Measurements from ENCODE around the gene MARCHF9.

Gene MARCHF9

DNA sequence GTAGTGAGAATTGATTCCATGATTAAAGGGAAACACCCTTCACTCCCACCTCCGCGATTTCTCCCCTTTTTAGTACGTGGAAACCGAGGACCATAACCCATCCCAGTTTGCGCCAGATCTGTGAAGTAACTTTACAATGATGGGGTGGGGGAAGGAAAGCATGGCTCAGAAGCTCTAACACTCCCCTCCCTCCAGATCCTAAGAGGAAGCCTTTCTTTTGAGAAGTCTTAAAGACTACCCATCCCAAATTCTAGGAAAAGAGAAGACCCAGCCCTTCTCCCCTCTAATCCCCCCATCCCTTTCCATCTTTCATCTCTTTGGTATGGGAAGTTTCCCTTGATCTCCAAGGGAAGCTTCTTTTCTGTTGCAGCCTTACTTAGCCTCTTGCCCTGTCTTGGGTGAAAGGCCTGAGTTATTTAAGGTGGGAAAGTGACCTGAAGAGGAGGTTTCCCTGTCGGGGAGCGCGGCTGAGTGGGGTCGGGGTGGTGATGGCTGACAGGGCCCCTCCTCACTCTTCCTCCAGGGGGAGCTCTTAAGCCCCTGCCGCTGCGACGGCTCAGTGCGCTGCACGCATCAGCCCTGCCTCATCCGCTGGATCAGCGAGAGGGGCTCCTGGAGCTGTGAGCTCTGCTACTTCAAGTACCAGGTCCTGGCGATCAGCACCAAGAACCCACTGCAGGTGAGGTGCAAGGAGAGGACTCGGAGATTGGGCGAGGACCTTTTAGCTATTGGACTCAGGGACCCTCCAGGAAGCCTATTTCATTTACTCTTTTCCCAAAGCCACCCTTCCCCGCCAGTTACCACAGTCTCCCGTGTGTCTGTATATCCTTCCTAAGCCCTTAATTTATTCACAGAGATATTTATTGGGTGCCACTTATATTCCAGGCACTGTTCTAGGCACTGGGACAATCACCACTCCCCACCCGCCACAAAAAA lies 1.8 kb downstream of the MARCHF9 start:
- peak; percentile 72 for DNase-seq

DNA sequence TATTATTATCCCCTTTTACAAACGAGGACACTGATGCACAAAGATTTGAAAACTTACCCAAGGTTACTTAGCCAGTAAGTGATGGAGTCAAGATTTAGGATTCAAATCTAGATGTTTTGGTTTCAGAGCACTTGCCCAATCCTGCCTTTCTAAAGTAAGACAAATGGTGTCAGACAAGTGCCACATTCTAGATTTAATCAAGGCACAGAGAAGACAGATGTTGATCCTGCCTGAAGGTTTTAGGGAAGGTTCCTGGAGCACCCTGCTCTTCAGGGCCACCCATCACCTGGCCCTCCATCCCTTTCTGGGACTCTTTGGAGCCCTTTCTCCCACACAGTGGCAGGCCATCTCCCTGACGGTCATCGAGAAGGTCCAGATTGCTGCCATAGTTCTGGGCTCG lies 2.9 kb downstream of the MARCHF9 start:
- no peak for DNase-seq

DNA sequence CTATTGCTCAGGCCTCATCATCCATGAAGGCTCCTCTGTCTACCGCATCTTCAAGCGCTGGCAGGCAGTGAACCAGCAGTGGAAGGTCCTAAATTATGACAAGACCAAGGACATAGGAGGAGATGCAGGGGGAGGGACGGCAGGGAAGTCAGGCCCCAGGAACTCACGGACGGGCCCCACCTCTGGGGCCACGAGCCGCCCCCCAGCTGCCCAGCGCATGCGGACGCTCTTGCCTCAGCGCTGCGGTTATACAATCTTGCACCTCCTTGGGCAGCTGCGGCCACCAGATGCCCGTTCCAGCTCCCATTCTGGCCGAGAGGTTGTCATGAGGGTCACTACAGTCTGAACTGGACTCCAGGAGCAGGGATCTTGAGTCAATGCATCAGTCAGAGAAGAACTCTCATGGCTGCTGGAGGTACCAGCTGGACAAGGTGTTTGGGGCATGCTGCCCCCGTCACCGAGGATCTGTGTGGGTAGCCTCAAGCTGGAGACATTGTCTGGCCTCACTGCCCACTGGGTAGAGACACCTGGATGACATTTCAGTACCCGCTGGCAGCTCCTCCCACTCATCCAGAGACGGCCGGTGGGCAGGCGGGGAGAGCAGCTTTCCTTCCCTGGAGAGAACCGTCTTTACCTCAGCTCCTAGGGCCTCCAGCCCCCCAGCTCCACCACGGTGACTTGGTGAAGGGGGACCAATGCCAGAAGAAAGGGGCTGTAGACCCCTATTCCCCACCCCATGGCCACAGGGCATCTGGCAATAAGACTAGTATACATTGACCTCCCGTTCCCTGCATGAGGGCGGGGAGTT lies 3.9 kb downstream of the MARCHF9 start:
- no peak for DNase-seq

DNA sequence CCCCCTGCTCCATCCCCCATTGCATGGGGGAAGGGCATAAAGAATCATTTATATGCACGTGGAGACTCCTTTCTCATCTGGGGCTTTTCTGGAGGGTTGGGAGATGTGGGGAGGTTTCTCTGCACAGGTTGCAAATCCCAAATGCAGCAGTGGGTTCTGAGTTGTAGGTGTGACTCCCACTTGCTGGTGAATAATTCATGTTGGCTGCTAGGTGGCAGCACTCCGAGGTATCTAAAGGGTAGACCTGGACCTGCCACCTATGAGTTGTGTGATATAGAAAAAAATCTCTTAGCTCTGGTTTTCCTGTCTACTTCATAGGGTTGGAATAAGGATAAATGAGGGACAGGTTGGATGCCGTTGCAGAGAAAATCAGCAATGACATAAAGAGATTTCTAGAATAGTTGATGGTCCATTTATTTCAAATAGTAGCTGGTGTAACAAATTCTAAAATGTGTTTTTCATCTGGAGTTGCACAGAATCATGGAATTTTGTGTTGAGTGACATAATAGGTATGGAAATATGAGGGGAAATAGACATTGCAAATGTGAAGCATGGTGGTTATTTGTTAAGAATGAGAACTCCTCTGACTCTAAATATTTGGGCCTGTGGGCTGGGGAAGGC lies 4.6 kb downstream of the MARCHF9 start:
- DNase-seq = peak; percentile 46

DNA sequence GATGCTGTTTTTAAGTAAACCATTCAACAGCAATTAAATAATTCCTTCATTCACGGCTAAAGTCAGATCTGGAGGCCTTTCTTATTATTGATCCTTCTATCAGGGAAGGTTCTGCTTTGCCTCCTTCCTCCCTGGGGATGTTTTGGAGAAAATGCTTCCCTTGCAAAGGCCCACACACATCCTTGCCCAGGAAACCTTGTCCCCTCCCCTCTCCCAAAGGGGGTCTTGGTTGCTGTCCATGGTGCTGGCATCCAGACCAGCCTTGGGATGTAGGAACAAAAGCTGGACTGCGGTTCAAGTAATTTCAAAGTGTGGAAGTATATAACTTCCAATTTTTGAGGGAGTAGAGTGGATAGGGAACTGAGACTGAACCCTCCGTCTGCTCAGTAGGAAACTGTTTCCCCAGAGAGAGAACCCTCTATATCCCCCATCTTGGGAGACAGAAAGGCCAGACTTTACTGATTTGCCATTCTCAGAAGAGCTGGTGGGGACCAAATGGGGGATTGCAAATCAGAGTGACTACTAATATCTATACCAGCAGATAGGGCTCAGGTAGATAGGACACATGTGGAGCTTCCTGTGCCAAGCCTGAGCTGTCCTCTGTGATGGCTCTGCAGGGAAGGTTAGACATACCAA lies 5.6 kb downstream of the MARCHF9 start:
- no peak for DNase-seq

DNA sequence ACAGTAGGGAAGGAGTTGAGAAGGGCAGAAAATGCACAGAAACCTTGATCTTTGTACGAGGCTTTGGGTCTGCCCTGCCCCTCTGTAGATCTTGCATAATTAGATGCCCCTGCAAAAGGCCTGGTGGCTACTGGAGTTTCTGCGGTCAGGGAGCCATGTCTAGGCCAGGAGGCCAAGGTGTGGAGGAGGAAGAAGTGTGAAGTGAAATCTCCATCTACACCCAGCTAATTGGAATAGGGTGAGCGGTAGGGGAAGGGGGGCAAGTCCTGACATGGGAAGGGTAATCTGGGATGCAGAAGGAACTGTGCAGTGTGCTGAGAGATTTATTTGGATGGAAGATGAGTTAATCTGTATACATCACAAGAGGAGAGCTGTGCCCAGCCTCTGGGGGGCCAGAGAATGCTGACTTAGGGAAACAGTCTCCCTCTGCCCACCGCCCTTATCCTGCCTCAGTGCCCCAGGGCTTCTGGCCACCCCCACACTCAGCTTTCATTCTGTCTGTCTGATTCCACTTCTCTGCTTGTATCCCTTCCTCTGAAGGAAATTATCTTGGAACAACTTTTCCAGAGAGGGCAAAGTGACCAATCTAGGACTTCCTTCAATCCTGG lies 6.6 kb downstream of the MARCHF9 start:
- no peak for DNase-seq

DNA sequence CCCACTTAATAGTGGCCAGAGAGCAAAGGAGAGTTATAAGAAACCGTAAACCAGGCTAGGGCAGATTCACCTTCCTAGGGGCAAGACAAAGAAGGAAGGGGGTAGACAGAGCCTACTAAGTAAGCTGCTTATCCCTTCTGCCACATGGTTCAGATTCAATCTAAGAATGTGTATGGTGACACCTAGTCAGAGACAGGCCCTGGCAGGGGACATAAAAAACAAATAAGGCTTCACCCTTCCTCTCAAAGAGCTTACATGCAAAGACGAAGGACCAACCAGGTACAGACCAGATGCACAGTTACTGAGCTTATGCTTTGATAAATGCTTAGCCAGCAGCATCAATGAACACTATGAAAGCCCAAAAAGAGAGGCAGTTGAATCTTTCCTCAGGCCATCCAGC lies 7.6 kb downstream of the MARCHF9 start:
- no peak for DNase-seq

DNA sequence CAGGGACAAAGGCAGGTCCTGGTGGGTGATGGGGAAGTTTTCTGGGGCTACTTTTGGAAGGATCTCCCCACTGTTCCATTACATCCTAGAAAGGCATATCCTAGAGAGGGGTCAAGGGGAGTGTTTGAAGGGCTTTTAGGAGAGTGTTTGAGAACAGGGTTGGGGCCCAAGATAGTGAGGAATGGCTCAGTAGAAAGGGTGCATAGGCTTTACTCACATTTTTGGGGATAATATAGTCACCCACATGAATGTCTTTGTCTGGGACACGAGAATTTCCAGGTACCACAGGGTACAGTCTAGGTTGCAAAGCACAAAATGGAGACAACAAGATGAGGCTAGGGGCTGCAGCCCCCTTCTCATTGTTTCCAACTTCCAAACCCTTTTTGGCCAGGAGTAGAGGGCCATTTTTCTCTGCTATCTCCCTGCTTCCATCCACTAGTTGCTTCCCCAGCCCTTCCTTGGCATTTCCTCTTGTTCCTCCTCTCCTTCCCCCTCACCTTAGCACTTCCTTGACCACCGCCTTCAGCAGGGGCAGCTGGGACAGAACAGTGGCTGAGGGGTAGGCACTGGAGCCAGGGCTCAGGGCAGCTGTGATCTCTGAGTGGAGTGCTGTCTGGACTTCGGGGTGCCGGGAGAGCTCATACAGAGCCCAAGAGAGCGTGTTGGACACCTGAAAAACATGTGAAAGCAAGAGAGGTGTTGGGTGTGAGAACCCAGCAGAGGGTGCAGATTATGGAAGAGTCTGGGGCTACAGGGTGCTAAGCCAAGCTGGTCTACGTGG lies 9.2 kb downstream of the MARCHF9 start:
- no peak for DNase-seq

DNA sequence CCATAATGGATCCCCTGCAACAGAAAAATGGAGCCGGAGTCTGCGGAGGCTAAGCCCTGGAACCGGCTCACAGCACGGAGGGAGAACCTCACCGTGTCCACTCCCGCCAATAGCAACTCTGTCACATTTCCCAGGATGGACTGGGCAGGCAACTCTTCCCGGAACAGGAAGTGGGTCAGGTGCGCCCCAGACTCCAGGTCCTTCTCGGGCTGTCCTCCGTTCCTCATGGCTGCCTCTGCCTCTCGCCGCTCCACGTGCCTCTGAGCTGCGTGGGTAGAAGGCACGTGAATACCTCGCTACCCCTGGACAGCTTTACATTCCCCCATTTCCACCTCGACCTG lies 9.7 kb downstream of the MARCHF9 start:
- no peak for DNase-seq

DNA sequence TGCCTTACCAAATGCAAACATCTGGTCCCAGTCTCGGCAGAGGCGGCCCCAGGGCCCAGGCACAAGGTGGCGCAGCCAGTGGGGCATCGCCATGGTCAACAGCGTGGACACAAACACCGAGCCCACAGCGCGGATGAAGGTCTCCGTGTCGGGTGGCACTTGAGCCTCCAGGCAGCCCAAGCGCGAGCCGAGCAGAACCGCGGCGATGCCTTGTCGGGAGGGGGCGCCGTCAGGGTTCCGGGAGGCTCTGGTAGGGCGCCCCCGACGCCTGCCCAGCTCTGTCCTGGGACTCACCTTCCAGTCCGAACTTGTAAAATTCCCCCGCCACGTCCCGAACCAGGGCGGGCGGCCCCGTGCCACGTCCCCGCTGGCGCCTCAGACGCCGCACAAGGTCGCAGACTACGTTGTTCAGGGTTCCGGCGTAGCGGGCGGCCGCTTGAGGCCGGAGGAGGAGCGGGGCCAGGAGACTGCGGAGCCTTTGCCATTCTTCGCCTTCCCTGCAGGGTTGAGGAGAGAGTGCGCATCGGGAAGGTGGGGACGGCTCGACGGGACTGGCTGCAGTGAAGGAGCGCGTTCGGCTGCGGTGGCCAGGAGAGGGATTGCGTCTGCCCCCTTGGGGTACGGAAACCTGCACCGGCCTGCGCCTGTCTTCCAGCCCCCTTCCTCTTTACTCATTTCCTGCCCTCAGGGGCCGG lies 10.2 kb downstream of the MARCHF9 start:
- peak; percentile 67 for DNase-seq

DNA sequence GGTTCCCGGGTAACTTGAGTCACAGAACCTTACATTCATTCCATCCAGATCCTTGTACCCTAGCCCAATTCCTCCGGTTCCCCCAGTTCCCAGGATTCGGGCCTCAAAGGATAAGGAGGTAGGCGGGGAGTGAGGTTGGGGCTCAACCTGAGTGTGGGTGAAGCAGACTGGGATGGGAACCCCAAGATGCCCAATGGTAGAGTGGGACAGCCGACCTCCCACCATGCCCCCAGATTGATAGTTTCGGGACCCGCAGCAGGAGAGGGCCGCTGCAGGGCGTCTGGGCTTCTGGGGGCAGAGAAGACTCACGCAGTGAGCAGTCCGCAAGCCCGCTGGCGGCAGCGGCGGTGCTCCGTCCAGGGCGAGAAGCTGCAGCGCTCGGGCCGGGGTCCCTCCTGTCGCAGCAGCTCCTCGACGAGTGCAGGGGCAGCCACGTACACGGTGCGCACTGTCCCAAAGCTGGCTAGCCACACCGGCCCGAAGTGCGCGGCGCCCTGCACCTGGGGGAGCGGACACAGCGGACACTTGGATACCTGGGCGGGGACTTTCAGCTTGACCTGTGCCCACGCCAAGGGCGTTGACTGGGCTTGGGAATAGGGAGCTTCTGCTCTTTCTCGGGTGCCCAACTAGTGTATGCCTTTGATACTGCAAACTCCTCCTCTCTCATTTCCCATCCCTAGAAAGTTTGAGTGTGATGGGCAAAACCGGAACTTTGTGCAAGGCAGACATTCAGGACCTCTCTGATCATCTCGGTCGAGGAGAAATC lies 11.0 kb downstream of the MARCHF9 start:
- DNase-seq = no peak

DNA sequence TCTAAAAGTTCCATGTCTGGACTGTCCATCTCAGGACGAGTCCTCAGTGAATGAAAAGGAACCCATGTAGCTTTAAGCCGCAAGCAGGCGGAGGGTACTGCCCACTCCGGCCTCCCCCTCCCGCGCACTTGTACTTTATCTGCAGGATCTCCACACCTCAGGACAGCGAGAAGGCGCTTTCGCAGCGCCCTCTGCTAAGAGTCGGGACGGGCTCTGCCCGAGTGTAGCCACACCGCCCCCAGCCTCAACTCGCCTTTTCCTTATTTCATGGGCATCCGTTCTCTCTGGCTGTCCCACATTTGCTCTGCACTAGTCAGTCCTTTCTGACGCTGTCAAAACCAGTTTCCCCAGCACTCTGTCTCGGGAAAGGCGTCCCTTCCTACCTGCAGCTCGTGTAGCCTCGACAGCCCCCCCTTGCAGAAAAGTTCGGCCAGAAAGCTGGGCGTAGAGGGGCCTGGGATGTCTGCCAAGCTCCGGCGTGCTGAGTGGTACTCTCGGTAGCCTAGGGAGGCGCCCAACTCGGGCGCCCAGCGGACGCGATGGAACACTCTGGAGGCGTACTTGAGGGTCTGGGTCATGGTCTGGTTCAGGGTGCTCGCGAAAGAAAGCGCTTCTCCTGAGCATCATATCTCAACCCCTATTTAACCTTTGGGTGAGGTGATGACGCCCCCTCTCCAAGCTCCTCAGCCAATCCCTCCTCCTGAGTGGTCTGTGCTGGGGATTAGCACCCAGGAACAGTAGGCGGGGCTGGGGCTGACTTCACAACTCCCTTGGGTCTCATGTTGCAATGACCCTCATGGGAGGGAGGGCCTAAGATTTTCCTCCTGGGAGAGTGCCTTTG lies 11.8 kb downstream of the MARCHF9 start, which contains the start of gene CYP27B1:
Gene CYP27B1 (minus strand): TSS at position 615 of the 841 bp plus-strand sequence. CDS start 37 bp downstream, at position 578.
- DNase-seq = no peak

DNA sequence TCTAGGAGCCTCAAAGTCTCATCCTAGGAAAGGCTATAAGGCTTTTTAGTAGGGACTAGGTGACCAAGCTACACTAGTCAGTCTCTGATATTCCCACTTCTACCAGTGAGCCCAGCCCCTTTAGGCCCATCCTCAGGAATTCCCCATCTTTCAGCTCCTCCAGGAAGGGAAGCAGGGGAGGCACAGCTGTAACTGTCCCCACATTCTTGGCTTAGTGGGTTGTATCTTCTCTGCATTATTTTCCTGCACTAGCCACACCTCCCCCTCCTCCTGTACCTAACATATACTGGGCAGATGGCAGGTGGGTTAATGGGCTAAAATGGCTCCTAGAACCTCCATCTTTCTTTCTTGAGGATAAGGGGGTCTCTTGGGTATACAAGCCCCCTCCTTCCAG lies 12.4 kb downstream of the MARCHF9 start:
- no peak for DNase-seq

DNA sequence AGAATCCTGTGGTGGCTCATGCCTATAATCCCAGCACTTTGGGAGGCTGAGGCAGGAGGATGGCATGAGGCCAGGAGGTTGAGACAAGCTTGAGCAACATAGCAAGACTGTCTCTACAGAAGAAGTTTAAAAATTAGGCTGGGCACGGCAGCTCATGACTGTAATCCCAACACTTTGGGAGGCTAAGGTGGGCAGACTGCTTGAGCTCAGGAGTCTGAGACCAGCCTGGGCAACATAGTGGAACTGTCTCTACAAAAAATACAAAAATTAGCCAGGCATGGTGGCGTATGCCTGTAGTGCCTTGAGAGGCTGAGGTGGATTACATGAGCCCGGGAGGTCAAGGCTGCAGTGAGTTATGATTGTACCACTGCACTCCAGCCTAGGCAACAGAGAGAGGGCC lies 13.0 kb downstream of the MARCHF9 start:
- DNase-seq = no peak

DNA sequence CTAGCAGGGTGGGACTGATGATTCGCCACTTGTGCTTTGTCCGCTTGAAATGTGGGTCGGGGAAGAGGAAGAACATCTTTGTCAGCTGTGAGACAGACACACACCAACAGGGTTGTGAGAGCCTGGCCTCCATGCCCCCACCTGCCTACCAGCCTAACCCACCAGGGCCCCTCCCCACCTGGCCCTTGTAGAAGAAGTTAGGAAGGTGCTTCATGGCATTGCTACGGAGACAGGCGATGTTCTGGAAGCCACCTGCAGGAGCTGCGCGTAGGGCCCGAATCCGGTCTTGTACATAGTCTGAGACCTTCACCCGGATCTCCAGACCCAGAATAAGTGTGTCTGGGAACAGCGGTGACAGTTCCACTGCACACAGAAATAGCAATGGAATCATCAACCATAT lies 14.7 kb downstream of the MARCHF9 start:
- no peak for DNase-seq

DNA sequence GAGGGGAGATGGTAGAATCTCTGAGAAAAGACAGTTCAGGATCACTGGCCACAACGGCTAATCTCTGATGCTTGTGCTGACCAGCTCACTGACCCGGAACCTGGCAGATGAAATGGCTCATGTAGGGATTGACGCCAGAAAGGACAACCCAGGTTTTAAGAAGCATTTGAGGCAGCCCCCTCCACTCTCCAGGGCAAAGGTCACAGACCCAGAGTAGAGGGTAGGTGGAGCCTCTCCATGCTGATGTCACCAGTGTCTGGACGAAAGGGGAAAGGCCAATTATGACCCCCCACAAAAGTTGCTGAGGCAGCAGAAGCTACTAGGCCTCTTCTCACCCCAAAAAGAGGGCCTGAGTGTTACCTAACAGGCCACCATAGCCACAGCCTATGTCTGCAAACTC lies 15.8 kb downstream of the MARCHF9 start:
- no peak for DNase-seq

DNA sequence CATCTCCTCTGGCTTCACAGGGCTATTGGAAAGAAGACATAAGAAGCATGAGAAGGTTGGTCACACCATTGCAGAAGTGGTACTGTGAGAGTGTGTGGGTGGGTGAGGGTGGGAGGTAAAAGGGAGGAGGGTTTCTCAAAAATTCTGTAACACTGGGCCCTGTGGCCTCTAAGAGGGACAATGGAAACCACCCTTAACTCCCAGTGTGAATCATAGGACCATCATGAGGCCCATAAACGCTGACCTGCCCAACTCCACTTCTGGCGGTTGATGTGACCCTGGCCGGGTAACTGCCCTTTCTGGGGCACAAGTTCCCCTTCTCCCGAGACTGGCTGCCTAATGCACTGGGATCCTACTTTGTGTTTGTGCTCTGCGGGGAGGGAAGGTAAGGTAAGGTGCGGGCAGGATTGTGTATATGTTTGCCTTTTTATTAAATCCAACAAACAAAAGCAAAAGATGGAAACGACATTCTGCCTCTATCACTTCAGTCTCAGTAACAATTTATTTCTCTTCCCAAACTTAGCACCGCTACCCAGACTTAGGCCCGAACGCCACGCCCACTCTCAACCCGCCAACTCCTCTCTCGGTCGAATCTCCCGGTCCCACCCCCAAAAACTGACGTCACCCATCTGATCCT lies 16.5 kb downstream of the MARCHF9 start:
- DNase-seq = peak; percentile 90

DNA sequence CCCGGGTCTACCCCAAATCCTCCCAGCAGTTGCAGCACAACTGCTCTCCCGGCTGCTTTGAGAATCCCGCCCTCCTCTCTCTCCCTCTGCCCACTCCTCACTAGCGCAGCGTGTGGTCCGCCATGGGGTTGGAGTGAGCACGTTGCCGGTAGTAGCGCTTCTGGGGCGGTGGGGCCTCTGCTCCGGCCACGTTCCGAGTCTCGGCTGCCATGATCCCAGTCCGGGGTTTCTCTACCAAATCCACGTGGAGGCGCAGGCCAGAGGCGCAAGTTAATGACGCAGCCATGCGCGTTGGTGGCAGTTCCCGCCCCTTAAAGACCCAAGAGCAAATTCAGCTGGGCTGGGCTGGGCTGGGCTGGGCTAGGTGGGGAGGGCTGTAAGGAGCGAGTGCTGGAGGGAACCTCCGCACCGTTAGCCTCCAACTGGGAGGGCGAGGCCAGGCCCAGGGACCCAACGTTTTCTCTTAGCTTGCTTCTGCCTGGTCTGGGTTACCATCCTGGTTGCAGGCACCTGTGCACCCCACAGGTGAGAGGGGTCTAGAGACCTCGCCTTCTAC lies 17.0 kb downstream of the MARCHF9 start, which contains the start of gene METTL1:
Gene METTL1 (minus strand): TSS at position 233 of the 556 bp plus-strand sequence. CDS start 22 bp downstream, at position 211.
- peak; percentile 93 for DNase-seq

Measured in activated CD8-positive, alpha-beta memory T cell treated with anti-CD3 and anti-CD28 coated beads, Interleukin-2, amount 50 U/mL, for 4 hours (primary cell).